K562 (cell line): ENCODE measurements around the gene NOL4L. TPM values are rescaled to one million over a fixed set of nuclear protein-coding genes. Genes with fewer than 3 reads are reported as not detected.

Source experiments
- ZNF174 ChIP-seq: fragments of 250-450 bp; sonication (Bioruptor Pico); IDR thresholded peaks from 2 replicates; pipeline ENCODE4 v1.4.0; 2020; ENCODE audit warnings: mild to moderate bottlenecking
- polyA plus RNA-seq, 8 experiments: library from polyadenylated mRNA; depleted of rRNA in 4 of 8; stranded (reverse) in 5 of 8; unstranded in 3 of 8; fragments of >200 nt; fragmentation: Nextera tagmentation in 2 of 8; fragmentation: Illumina TruSeq in 1 of 8; extraction: Ambion mirVana in 2 of 8; extraction: Trizol in 1 of 8; gene quantifications; 2 replicates each; pipeline versions ENCODE4 v1.2.1 to v1.2.3, GENCODE V29; 2011 to 2014; ENCODE audit warnings: inconsistent platforms in 1 of 8, missing spikeins in 1 of 8
- total RNA-seq, 7 experiments: library from RNA; depleted of rRNA in 6 of 7; stranded (reverse); fragments of >200 nt in 6 of 7; fragmentation: Illumina TruSeq in 2 of 7; extraction: Trizol in 2 of 7; gene quantifications; 2 replicates each; pipeline versions ENCODE4 v1.2.1 to v1.2.3, GENCODE V29; 2011 to 2021; ENCODE audit warnings: low replicate concordance in 1 of 7
- TF ChIP-seq, protein P1 (sequence below): fragments of 450-650 bp; IDR thresholded peaks from 2 replicates; pipeline ENCODE4 v1.6.1; 2018; ENCODE audit warnings: mild to moderate bottlenecking, low read depth; ENCODE audit not compliant: partially characterized antibody
- TF ChIP-seq, protein P2 (sequence below): fragments of 450-650 bp; IDR thresholded peaks from 2 replicates; pipeline ENCODE4 v1.7.0; 2016; ENCODE audit warnings: borderline replicate concordance
- TF ChIP-seq, protein P3 (sequence below): fragments of 250-450 bp; sonication (Bioruptor Pico); IDR thresholded peaks from 2 replicates; pipeline ENCODE4 v1.5.0; 2021; ENCODE audit warnings: mild to moderate bottlenecking, moderate library complexity

NOL4L gene
- total and polyA plus RNA-seq, 9 of the 15 experiments (the other 6 are each of a cell fraction or from before 2014, with no cell fraction given), result 5.1 to 36.2 (median 13.6) TPM

DNA sequence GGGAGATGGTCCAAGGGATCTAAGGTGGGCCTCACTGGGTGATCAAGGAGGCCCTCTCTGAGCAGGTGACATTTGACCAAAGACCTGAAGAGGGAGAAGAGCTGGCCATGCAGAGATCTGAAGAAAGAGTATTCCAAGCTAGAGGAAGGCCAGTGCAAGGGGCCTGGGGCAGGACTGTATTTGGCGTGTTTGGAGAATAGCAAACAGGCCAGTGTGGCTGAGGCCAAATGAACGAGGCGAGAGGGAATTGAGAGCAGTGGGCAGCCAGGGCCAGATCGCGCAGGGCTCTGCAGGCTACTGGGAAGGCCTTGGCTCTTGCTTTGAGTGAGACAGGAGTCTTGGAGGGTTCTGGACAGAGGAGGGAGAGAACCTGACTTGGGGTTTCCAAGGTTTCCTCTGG is 9.3 kb downstream of the NOL4L start (continued):
- TF ChIP-seq, protein P1, sequence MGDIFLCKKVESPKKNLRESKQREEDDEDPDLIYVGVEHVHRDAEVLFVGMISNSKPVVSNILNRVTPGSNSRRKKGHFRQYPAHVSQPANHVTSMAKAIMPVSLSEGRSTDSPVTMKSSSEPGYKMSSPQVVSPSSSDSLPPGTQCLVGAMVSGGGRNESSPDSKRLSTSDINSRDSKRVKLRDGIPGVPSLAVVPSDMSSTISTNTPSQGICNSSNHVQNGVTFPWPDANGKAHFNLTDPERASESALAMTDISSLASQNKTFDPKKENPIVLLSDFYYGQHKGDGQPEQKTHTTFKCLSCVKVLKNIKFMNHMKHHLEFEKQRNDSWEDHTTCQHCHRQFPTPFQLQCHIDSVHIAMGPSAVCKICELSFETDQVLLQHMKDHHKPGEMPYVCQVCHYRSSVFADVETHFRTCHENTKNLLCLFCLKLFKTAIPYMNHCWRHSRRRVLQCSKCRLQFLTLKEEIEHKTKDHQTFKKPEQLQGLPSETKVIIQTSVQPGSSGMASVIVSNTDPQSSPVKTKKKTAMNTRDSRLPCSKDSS, result no peak
- TF ChIP-seq, protein P2, sequence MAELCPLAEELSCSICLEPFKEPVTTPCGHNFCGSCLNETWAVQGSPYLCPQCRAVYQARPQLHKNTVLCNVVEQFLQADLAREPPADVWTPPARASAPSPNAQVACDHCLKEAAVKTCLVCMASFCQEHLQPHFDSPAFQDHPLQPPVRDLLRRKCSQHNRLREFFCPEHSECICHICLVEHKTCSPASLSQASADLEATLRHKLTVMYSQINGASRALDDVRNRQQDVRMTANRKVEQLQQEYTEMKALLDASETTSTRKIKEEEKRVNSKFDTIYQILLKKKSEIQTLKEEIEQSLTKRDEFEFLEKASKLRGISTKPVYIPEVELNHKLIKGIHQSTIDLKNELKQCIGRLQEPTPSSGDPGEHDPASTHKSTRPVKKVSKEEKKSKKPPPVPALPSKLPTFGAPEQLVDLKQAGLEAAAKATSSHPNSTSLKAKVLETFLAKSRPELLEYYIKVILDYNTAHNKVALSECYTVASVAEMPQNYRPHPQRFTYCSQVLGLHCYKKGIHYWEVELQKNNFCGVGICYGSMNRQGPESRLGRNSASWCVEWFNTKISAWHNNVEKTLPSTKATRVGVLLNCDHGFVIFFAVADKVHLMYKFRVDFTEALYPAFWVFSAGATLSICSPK, result no peak
- no peak for TF ChIP-seq ZNF174
- TF ChIP-seq, protein P3, sequence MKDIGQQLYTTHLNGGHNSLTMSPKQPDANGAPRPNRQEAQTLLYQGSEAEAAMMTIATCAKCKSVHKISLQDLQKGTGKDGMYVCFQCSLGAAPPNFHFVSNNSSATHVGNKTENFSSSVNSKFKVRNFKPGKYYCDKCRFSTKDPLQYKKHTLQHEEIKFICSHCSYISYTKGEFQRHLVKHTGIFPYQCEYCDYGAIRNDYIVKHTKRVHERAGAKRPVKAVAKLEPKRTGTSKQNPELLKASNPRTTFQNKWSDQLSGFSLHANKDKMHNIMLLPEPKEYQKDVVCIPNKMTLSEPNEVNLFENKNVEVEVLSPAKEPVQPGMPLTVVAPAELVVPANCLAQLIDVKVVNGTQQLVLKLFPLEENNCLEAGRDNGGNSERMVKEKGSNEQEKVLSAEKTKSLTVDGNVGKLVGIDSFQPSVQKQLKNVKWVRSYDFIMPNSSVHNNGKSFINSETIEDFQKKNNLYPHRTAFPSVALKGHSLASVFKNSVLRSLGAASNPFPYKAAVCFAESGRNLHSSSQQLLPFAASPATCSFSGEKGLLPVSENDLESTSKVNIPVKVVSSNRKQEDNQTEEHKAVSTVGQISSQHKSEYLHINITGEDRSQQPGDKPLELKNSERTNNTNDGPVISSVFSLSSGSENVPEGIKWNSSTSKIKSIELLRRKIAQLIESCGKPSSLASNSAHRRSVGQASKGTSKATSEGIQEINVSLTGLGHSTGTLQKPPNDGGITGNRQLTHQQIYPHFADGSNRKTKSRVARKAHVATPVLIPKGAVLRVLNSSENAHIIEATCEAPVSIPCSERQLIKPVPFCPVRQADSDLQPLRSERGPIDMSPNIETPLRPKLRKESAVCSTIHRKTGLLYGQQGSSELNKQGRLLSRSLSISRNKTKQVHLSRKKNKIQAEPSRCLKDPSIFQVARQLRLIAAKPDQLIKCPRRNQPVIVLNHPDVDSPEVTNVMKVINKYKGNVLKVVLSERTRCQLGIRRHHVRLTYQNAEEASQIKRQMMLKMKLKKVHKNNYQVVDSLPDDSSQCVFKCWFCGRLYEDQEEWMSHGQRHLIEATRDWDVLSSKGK (CRISPR knock-in tag), result no peak
